HG02885 (cell line): Measurements from ENCODE around the gene MT1B.
"Not testable (repeated sequence)": the region's sequence is repeated elsewhere in the genome, so short reads cannot be mapped to it uniquely, and the experiment has no call there.

Source experiments
- ATAC-seq: cut with Tn5 transposase; IDR thresholded peaks from one replicate; pipeline ENCODE4 v1.9.1; 2021; ENCODE audit warnings: mild to moderate bottlenecking; ENCODE audit not compliant: unreplicated experiment, poor library complexity

The MT1B gene

DNA sequence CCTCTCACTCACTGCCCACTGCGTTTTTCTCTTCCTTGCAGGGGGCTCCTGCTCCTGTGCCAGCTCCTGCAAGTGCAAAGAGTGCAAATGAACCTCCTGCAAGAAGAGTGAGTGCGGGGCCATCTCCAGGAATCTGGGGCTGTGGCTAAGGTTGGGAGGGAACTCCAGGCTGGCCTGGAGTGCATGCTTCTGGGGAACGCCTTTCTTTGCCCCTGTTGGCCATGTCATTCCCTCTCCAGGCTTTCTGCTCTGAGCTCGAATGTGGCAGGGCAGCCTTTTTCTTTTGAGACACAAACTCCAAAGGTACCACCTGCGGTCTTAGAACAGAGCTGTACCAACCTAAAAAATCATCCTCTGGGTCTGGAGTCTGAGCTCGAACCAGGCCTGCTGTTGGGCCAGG, 33.5 kb upstream of the MT1B start:
- ATAC-seq, result no peak

DNA sequence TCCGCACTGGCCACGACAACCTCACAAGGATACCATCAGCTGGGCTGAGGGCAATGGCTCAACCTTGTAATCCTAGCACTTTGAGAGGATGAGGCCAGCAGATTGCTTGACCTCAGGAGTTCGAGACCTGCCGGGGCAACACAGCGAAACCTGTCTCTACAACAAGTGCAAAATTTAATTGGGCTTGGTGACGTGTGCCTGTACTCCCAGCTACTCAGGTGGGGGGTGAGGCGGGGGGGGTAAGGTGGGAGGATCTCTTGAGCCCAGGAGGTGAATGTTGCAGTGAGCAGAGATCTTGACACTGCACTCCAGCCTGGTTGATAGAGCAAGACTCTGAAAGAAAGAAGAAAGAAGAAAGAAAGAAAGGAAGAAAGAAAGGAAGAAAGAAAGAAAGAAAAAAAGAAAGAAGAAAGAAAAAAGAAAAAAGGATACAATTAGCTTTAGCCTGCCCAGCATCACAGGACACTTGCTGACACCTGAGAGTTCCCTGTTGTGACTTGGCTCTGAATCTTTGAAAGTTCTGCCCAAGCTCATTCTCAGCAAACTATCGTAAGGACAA, 31.3 kb upstream of the MT1B start:
- ATAC-seq, result no peak

DNA sequence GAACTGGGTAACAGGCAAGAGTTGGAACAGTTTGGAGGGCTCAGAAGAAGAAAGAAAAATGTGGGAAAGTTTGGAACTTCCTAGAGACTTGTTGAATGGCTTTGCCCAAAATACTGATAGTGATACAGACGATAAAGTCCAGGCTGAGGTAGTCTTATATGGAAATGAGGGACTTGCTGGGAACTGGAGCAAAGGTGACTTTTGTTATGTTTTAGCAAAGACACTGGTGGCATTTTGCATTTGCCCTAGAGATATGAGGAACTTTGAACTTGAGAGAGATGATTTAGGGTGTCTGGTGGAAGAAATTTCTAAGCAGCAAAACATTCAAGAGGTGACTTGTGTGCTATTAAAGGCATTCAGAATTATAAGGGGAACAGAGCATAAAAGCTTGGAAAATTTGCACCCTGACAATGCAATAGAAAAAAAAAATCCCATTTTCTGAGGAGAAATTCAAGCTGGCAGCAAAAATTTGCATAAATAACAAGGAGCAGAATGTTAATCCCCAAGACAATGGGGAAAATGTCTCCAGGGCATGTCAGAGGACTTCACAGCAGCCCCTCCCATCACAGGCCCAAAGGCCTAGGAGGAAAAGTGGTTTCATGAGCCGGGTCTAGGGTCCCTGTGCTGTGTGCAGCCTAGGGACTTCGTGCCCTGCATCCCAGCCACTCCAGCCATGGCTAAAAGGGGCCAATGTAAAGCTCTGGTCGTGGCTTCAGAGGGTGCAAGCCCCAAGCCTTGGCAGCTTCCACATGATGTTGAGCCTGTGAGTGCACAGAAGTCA, 29.8 kb upstream of the MT1B start:
- not testable (repeated sequence) for ATAC-seq

DNA sequence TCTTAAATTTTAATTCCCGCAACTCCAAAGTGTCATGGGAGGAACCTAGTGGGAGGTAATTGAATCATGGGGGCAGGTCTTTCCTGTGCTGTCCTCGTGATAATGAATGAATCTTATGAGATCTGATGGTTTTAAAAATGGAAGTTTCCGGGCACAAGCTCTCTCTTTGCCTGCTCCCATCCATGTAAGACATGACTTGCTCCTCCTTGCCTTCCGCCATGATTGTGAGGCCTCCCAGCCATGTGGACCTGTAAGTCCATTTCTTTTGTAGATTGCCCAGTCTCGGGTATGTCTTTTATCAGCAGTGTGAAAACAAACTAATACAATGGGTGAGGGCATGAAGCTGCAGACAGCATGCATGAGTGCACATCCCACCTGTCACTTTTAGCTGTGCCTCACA, 28.5 kb upstream of the MT1B start:
- not testable (repeated sequence) for ATAC-seq

DNA sequence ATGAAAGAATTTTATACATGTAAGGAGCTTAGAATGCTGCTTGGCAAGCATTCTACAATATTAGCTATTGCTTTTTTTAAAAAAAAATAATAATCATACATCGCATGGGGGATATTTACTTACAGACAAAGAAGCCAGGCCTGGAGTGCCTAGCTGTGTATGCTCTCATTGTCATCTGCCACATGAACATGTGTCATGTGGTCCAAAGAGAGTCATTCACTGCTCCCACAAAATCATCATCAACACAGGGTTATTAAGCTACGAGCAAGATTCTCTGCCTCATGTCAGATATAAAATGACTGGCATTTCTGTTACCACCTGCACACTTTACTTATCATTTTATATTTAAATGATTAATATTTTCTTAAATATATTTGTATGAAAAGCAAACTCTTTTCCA, 28.0 kb upstream of the MT1B start:
- ATAC-seq, result no peak

DNA sequence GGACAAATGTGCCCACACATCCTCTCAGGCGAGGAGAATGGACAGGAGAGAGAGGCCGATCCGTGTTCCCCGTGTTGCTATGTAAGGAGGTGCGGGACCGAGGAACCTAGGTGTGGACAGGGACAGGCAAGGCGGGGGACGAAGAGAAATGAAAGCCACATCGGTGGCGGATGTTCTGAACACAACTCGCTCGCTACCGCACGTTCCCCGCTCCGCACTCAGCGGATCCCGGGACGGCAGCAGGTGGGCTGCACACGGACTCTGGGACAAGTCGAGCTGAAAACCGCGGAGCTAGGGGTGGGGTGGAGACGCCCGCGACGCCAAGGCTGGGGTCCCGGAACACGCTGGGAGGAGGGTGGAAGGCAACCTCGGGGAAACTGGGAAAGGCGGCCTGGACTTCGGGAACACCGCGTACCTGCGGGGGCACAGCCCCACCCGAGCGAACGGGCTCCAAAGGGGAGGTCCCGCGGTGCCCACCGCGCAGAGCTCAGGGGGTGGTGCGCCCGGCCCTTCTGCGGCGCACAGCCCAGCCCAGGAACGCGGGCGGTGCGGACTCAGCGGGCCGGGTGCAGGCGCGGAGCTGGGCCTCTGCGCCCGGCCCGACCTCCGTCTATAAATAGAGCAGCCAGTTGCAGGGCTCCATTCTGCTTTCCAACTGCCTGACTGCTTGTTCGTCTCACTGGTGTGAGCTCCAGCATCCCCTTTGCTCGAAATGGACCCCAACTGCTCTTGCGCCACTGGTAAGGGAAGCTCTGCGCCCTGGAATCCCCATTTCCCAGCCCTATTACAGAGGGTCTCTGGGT, 26.3 kb upstream of the MT1B start, which contains the start of gene MT1E:
Gene MT1E (plus strand): TSS at position 642 of the 803 bp plus-strand sequence. CDS start 71 bp downstream, at position 713.
- no peak for ATAC-seq

DNA sequence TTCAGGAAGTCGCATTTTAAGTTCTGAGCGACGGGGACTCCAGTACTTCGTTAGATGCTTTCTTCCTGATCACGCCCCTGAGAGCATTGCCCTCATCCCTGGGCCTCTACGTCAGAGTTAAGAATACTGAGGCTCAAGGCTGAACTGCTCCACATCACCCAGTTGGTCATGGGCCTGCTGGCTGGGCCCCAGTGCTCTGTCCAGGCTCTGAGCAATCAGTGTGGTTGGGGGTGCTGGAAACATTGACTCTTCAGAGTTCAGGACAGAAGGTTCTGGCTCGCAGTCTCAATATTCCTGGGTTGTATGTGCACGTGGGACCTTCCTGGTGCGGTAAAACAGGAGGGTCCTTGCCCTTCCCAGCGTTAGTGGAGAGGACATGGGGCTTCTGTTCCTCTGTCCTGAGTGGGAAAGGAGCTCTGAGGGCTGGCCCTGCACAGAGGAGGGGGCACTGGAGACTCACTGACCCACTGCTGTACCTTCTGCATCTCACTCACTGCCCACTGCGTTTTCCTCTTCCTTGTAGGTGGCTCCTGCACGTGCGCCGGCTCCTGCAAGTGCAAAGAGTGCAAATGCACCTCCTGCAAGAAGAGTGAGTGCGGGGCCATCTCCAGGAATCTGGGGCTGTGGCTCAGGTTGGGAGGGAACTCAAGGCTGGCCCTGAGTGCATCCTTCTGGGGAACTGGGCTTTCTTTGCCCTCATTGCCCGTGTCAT, 25.6 kb upstream of the MT1B start:
- ATAC-seq, result no peak

DNA sequence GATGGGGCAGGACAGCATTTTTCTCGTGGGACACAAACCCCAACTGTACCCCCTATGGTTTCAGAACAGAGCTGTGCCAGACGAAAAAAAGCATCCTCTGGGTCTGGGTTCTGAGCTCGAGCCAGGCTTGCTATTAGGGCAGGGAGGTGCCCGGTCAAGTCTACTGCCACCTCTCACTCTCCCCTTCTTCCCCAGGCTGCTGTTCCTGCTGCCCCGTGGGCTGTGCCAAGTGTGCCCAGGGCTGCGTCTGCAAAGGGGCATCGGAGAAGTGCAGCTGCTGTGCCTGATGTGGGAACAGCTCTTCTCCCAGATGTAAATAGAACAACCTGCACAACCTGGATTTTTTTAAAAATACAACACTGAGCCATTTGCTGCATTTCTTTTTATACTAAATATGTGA, 25.0 kb upstream of the MT1B start:
- no peak for ATAC-seq

DNA sequence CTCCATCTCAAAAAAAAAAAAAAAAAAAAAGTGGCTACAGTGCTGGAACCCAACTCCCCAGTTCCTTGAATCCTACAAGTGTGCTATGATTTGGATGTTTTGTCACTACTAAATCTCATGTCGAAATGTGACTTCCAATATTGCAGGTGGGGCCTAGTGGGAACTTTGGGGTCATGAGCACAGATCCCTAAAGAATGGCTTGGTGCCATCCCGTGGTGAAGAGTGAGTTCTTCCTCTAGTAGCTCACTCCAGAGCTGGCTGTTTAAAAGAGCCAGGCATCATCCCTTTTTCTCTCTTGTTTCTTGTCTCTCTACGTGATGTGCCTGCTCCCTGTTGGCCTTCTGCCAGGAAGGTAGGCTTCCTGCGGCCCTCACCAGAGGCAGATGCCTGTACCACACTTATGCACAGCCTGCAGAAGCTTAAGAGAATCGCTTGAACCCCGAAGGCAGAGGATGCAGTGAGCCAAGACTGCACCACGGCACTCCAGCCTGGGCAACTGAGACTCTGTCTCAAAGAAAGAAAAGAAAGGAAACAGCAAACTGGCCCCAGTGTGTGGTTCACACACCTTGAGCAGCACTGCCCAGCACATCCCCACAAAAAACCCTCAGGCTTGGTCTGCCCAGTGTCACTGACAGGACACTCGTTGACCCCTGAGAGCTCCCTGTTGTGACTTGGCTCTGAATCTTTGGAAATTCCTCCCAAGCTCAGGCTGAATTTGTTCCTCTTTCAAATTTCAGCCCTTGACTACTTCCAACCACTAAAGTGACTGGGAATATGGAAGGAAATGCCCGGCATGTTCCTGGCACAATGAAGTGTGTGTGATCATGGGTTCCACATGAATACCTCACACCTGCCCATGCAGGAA, 23.0 kb upstream of the MT1B start:
- no peak for ATAC-seq

DNA sequence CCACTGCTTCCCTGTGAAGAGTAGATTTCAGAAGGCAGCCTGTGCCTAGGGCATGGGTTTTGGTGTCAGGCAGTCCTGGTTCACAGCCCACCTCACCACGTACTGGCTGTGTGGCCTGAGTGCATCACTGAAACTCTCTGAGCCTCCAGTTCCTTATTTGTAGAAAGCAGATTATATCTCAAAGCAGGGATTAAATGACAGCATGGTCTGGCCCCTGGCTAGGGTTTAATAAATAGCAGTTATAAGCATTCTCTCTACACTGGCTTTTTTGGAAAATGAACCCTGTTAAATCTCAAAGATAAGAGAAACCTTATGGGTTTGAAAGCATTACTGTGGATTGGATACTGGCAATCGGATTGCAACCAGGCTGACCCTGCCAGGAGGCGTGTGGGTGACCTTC, 22.2 kb upstream of the MT1B start:
- ATAC-seq, result no peak

DNA sequence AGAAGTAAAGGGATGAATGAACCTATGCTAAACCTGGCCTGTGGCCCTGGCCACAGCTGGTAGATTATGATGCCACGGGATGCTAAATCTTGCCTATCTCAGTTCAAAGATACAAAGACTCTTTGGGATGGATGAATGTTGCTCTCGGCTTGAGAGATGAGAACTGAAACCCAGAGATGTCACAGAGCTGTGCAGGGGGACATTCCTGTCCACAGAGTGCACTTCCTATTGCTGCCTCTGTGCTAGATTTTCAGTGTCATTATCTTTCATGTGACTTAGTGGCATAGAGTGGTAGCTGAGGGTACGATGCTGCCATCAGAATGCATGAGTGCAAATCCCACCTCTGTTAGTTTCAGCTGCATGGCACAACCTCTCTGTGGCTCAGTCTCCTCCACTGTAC, 21.6 kb upstream of the MT1B start:
- ATAC-seq, result peak; percentile 89

DNA sequence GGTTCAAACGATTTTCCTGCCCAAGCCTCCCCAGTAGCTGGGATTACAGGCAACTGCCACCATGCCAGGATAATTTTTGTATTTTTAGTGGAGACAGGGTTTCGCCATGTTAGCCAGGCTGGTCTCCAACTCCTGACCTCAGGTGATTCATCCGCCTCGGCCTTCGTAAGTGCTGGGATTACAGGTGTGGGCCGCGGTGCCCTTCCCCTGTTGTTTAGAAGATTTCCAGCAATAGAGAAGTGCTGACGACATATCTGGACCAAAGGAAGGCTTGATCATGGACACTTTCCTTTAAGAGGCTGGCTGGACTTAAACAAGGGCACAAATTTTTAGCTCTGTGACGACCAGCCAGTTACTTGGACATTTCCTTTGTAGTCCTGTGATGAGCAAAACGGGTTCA, 20.5 kb upstream of the MT1B start:
- no peak for ATAC-seq

DNA sequence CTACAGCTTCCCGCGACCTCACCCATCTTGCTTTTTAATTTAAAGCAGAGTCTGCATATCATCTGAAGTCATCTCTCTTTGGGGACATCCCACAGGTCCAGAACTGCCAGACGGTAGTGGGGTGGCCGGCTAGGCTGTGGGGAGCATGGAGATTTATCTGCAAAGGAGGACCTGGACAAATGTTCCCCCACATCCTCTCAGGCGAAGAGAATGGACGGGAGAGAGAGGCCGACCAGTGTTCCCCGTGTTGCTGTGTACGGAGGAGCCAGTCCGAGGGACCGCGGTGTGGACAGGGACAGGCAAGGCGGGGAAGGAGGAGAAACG, 19.9 kb upstream of the MT1B start:
- no peak for ATAC-seq

DNA sequence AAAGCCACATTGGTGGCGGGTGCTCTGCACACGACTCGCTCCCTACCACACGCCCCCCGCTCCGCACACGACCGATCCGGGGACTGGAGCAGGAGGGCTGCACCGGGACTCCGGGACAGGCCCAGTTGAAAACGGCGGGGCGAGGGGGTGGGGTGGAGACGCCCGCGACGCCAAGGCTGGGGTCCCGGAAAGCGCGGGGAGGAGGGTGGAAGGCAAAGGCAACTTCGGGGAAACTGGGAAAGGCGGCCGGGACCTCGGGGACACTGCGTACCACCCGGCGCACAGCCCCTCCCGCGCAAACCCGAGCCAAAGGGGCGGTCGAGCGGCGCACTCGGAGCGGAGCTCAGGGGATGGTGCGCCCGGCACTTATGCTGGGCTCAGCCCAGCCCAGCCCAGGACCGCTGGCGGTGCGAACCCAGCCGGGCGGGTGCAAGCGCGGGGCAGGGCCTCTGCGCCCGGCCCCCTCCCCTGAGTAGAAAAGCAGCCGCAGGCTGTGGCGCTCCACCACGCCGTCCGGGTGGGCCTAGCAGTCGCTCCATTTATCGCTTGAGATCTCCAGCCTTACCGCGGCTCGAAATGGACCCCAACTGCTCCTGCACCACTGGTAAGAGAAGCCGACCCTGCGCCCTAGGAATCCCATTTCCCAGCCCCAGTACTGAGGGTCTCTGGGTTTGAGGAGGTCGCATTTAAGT, 19.4 kb upstream of the MT1B start, which contains the start of gene MT1M:
Gene MT1M (plus strand): TSS at position 504 of the 692 bp plus-strand sequence. CDS start 73 bp downstream, at position 577.
- no peak for ATAC-seq

DNA sequence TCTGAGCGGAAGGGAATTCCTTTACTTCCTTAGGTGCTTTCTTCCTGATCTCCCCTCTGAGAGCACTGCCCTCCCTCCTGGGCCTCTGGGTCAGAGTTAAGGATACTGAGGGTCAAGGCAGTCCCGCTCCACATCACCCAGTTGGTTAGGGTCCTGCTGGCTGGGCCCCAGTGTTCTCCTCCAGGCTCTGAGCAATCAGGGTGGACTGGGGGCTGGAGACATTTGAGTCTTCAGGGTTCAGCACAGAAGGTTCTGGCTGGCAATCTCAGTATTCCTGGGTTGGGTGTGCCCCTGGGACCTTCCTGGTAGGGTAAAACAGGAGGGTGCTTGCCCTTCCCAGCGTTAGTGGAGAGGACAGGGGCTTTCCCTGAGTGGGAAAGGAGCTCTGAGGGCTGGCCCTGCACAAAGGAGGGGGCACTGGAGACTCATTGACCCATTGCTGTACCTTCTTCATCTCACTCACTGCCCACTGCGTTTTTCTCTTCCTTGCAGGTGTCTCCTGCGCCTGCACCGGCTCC, 18.8 kb upstream of the MT1B start:
- ATAC-seq, result no peak

DNA sequence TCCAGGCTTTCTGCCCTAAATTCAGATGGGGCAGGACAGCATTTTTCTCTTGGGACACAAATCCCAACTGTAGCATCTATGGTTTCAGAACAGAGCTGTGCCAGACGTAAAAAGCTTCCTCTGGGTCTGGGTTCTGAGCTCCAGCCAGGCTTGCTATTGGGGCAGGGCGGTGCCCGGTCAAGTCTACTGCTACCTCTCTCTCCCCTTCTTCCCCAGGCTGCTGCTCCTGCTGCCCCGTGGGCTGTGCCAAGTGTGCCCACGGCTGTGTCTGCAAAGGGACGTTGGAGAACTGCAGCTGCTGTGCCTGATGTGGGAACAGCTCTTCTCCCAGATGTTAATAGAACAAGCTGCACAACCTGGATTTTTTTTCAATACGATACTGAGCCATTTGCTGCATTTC, 18.2 kb upstream of the MT1B start:
- no peak for ATAC-seq

DNA sequence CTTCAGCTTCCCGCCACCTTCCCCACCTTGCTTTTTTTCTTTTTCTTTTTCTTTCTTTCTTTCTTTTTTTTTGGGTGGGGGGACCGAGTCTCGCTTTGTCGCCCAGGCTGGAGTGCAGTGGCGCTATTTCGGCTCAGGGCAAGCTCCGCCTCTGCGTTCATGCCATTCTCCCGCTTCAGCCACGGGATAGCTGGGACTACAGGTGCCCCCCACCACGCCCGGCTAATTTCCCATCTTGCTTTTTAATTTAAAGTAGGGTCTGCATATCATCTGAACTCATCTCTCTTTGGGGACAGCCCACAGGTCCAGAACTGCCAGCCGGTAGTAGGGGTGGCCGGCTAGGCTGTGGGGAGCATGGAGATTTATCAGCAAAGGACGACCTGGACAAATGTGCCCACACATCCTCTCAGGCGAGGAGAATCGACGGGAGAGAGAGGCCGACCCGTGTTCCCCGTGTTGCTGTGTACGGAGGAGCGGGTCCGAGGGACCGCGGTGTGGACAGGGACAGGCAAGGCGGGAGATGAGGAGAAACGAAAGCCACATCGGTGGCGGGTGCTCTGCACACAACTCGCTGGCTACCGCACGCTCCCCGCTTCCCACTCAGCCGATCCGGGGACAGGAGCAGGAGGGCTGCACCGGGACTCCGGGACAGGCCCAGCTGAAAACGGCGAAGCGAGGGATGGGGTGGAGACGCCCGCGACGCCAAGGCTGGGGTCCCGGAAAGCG, 16.8 kb upstream of the MT1B start:
- no peak for ATAC-seq

DNA sequence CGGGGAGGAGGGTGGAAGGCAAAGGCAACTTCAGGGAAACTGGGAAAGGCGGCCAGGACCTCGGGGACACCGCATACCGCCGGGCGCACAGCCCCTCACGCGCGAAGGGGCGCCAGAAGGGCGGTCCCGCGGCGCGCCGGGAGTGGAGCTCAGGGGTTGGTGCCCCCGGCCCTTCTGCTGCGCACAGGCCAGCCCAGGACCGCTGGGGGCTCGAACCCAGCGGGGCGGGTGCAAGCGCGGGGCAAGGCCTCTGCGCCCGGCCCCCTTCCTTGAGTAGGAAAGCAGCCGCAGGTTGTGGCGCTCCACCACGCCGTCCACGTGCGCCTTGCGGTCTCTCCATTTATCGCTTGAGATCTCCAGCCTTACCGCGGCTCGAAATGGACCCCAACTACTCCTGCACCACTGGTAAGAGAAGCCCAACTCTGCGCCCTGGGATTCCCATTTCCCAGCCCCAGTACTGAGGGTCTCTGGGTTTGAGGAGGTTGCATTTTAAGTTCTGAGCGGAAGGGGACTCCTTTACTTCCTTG, 16.2 kb upstream of the MT1B start:
- ATAC-seq, result no peak
